Gastroesophageal sphincter (tissue), 4 donors: ENCODE measurements around the gene MYOM3. TPM values are rescaled to one million over a fixed set of nuclear protein-coding genes. Genes with fewer than 3 reads are reported as not detected.

Experiments
- ATAC-seq: fragments of 150-250 bp; one replicate; pipeline ENCODE4 v1.9.1; 2016; ENCODE audit warnings: mild to moderate bottlenecking, moderate library complexity
- H3K27ac ChIP-seq, 4 donors: fragments of 200-600 bp; sonication (generic) in 3 of 4; 1 replicate in 3 of 4; 2 replicates in 1 of 4; pipeline ENCODE4 v1.5.1; 2016 to 2019
- H3K27me3 ChIP-seq: fragments of 200-600 bp; sonication (generic); one replicate; pipeline ENCODE4 v1.5.1; 2019
- H3K36me3 ChIP-seq, 2 donors: fragments of 200-600 bp; sonication (generic); one replicate each; pipeline ENCODE4 v1.5.1; 2019; ENCODE audit warnings: control low read depth in 1 of 2
- H3K4me1 ChIP-seq, 3 donors: fragments of 200-600 bp; sonication (generic); 1 replicate in 2 of 3; 2 replicates in 1 of 3; pipeline ENCODE4 v1.5.1; 2016 to 2019; ENCODE audit warnings: control low read depth in 2 of 3
- H3K4me3 ChIP-seq, 2 donors: fragments of 200-600 bp; sonication (generic); one replicate each; pipeline ENCODE4 v1.5.1; 2019; ENCODE audit warnings: mild to moderate bottlenecking in 1 of 2, moderate library complexity in 1 of 2
- H3K9me3 ChIP-seq, 3 donors: fragments of 200-600 bp; sonication (generic); one replicate each; pipeline ENCODE4 v1.5.1; 2017 to 2019; ENCODE audit warnings: control low read depth in 2 of 3
- CTCF ChIP-seq, 4 experiments: fragments of 200-600 bp in 2 of 4; fragments of 450-650 bp in 2 of 4; sonication (generic) in 1 of 4; IDR thresholded peaks; one replicate each; pipeline ENCODE4 v1.5.1; 2017 to 2019; ENCODE audit warnings: antibody characterized with exemption in 4 of 4, mild to moderate bottlenecking in 2 of 4, moderate library complexity in 2 of 4
- EP300 ChIP-seq: sonication (generic); formaldehyde crosslinking; IDR thresholded peaks from one replicate; pipeline ENCODE4 v1.6.1; 2017; ENCODE audit warnings: antibody characterized with exemption, mild to moderate bottlenecking
- POLR2A ChIP-seq, 2 donors: fragments of 450-650 bp; IDR thresholded peaks; one replicate each; pipeline ENCODE4 v1.6.1; 2017; ENCODE audit warnings: antibody characterized with exemption in 2 of 2, mild to moderate bottlenecking in 2 of 2, moderate library complexity in 1 of 2
- POLR2AphosphoS5 ChIP-seq: sonication (generic); formaldehyde crosslinking; IDR thresholded peaks from one replicate; pipeline ENCODE4 v1.6.1; 2017; ENCODE audit warnings: antibody characterized with exemption
- WGBS, 2 donors: methylation state at CpG; one replicate each; pipeline ENCODE4 v1.1.5; 2018; ENCODE audit warnings: low coverage in 1 of 2; 5-methylcytosine and 5-hydroxymethylcytosine counted together
- total RNA-seq, 4 donors: library from RNA; depleted of rRNA; stranded (reverse); fragments of >200 nt; gene quantifications; one replicate each; pipeline ENCODE4 v1.1.0, GENCODE V29; 2016

The MYOM3 gene
- total RNA-seq, 4 donors from 2014 or later, result 0.31 to 2.4 TPM; not detected in 2

- no peak for TF ChIP-seq POLR2A (IDR thresholded peaks at IDR 0.05)
- no peak for TF ChIP-seq CTCF (IDR thresholded peaks at IDR 0.05)
- no peak for TF ChIP-seq EP300
- H3K9me3 ChIP-seq, result no peaks in the 10 kb centered on the region
- H3K27ac ChIP-seq, result no peak overlapping the region
- H3K27me3 ChIP-seq, result peaks cover 23% of the 10 kb centered on the region
- H3K36me3 ChIP-seq, result no peaks in the 10 kb centered on the region
- no peak overlapping the region for H3K4me3 ChIP-seq
- ATAC-seq, result no peak
- peaks cover 0 to 8% (median 0%) of the 10 kb centered on the region in 3 donors for H3K4me1 ChIP-seq
- 51 to 66% methylated on average over 5 to 8 of the region's 13 CpGs for WGBS, 2 donors
Measured at GRCh38 chr1:24138476-24139221, 26.7 kb upstream of the MYOM3 start.

- TF ChIP-seq POLR2A (IDR thresholded peaks at IDR 0.05) (no peak), EP300 (no peak), POLR2AphosphoS5 (no peak), CTCF (IDR thresholded peaks at IDR 0.05) (no peak)
- Histone ChIP-seq H3K4me3 (no peak overlapping the region), H3K27ac (no peak overlapping the region), H3K36me3 (no peaks in the 10 kb centered on the region), H3K9me3 (no peaks in the 10 kb centered on the region), H3K4me1 (no peaks in the 10 kb centered on the region), H3K27me3 (peaks cover 17% of the 10 kb centered on the region)
- WGBS, 2 donors, result 84 to 85% methylated on average over 9 to 10 of the region's 15 CpGs
- ATAC-seq, result no peak
Measured at GRCh38 chr1:24136956-24137539, 25.1 kb upstream of the MYOM3 start.

GRCh38 chr1:24134376-24134775, 22.4 kb upstream of the MYOM3 start:
- 86 to 100% methylated on average over 2 to 3 of the region's 3 CpGs for WGBS, 2 donors

GRCh38 chr1:24133819-24134218, 21.9 kb upstream of the MYOM3 start:
- ATAC-seq, result no peak
- peaks cover 0 to 13% (median 0%) of the 10 kb centered on the region in 3 donors for H3K9me3 ChIP-seq
- no peak overlapping the region for H3K27ac ChIP-seq
- TF ChIP-seq POLR2A (IDR thresholded peaks at IDR 0.05) (no peak), CTCF (IDR thresholded peaks at IDR 0.05) (no peak), POLR2AphosphoS5 (no peak), EP300 (no peak)
- no peak overlapping the region for H3K4me3 ChIP-seq
- H3K27me3 ChIP-seq, result peaks cover 5% of the 10 kb centered on the region
- H3K36me3 ChIP-seq, result no peaks in the 10 kb centered on the region
- WGBS, 2 donors, result 83 to 85% methylated on average over 1 of the region's 1 CpG
- H3K4me1 ChIP-seq, result no peaks in the 10 kb centered on the region

More at GRCh38 chr1:24134376-24134775, 22.4 kb upstream of the MYOM3 start:
- Histone ChIP-seq H3K4me3 (no peak overlapping the region), H3K4me1 (no peaks in the 10 kb centered on the region), H3K36me3 (no peaks in the 10 kb centered on the region), H3K9me3 (peaks cover 0 to 13% (median 0%) of the 10 kb centered on the region in 3 donors), H3K27me3 (peaks cover 6% of the 10 kb centered on the region), H3K27ac (no peak overlapping the region)
- ATAC-seq, result no peak
- TF ChIP-seq CTCF (IDR thresholded peaks at IDR 0.05) (no peak), EP300 (no peak), POLR2AphosphoS5 (no peak), POLR2A (IDR thresholded peaks at IDR 0.05) (no peak)

GRCh38 chr1:24130385-24130784, 18.4 kb upstream of the MYOM3 start:
- TF ChIP-seq CTCF (IDR thresholded peaks at IDR 0.05) (no peak), EP300 (no peak), POLR2AphosphoS5 (no peak), POLR2A (IDR thresholded peaks at IDR 0.05) (no peak)
- no peaks in the 10 kb centered on the region for H3K4me1 ChIP-seq
- no peaks in the 10 kb centered on the region for H3K27me3 ChIP-seq
- H3K27ac ChIP-seq, result no peak overlapping the region
- H3K9me3 ChIP-seq, result peaks cover 0 to 13% (median 0%) of the 10 kb centered on the region in 3 donors
- WGBS, 2 donors, result 82 to 90% methylated on average over 2 to 3 of the region's 3 CpGs
- no peak overlapping the region for H3K4me3 ChIP-seq
- ATAC-seq, result no peak
- H3K36me3 ChIP-seq, result no peaks in the 10 kb centered on the region
